DMS153 treated with DMSO at 0.1 percent for 48 hours (cell line): ENCODE results near the gene TENT5C.

ENCODE experiments used
- DNase-seq: peaks from one replicate; lab custom pipeline; 2025; ENCODE audit not compliant: unreplicated experiment; lab: John Stamatoyannopoulos, UW

TENT5C gene

GRCh38 chr1:117654493-117655219 is 48.8 kb downstream of the TENT5C start:
- no peak for DNase-seq

GRCh38 chr1:117655220-117655577 is 49.4 kb downstream of the TENT5C start:
- no peak for DNase-seq

- DNase-seq: no peak
Observed at GRCh38 chr1:117656202-117656641, 50.4 kb downstream of the TENT5C start.

GRCh38 chr1:117657031-117657430 is 51.2 kb downstream of the TENT5C start:
- no peak for DNase-seq

GRCh38 chr1:117657949-117658660 is 52.3 kb downstream of the TENT5C start:
- DNase-seq: no peak

- no peak for DNase-seq
Observed at GRCh38 chr1:117658676-117659075, 52.8 kb downstream of the TENT5C start.

GRCh38 chr1:117659550-117660270 is 53.9 kb downstream of the TENT5C start:
- no peak for DNase-seq

GRCh38 chr1:117660271-117660965 is 54.6 kb downstream of the TENT5C start:
- DNase-seq: no peak

- no peak for DNase-seq
Observed at GRCh38 chr1:117661027-117661426, 55.2 kb downstream of the TENT5C start.

GRCh38 chr1:117662667-117663066 is 56.8 kb downstream of the TENT5C start:
- DNase-seq: no peak

GRCh38 chr1:117663156-117663902 is 57.5 kb downstream of the TENT5C start:
- no peak for DNase-seq

GRCh38 chr1:117664314-117664713 is 58.5 kb downstream of the TENT5C start:
- no peak for DNase-seq

GRCh38 chr1:117665556-117666270 is 59.9 kb downstream of the TENT5C start:
- DNase-seq: no peak

GRCh38 chr1:117669572-117669971 is 63.7 kb downstream of the TENT5C start:
- DNase-seq: no peak

- DNase-seq: no peak
Observed at GRCh38 chr1:117670976-117671780, 65.3 kb downstream of the TENT5C start.

GRCh38 chr1:117671781-117672501 is 66.1 kb downstream of the TENT5C start:
- no peak for DNase-seq

- DNase-seq: no peak
Observed at GRCh38 chr1:117672756-117673155, 66.9 kb downstream of the TENT5C start.

- no peak for DNase-seq
Observed at GRCh38 chr1:117673405-117673804, 67.6 kb downstream of the TENT5C start.
